ENCODE measurements around the gene GEMIN5.

GEMIN5 gene

GRCh38 chr5:154873791-154874331 lies 64.2 kb downstream of the GEMIN5 start:
- DNase-seq, result no peak

GRCh38 chr5:154871734-154872133 lies 66.3 kb downstream of the GEMIN5 start:
- DNase-seq, result no peak

GRCh38 chr5:154868702-154869101 lies 69.3 kb downstream of the GEMIN5 start:
- peak; percentile 30 for DNase-seq

- no peak for DNase-seq
Observed at GRCh38 chr5:154866841-154867240, 71.2 kb downstream of the GEMIN5 start.

- no peak for DNase-seq
Observed at GRCh38 chr5:154865466-154866184, 72.4 kb downstream of the GEMIN5 start.

GRCh38 chr5:154863291-154864080 lies 74.5 kb downstream of the GEMIN5 start:
- no peak for DNase-seq

- no peak for DNase-seq
Observed at GRCh38 chr5:154862766-154863165, 75.2 kb downstream of the GEMIN5 start.

- no peak for DNase-seq
Observed at GRCh38 chr5:154861946-154862345, 76.1 kb downstream of the GEMIN5 start.

- no peak for DNase-seq
Observed at GRCh38 chr5:154860765-154861164, 77.2 kb downstream of the GEMIN5 start.

- no peak for DNase-seq
Observed at GRCh38 chr5:154860123-154860522, 77.9 kb downstream of the GEMIN5 start.

GRCh38 chr5:154858972-154859871 lies 78.8 kb downstream of the GEMIN5 start:
- DNase-seq, result peak; percentile 22

- DNase-seq, result peak; percentile 100
Observed at GRCh38 chr5:154858297-154858971, 79.6 kb downstream of the GEMIN5 start, which contains the start of gene CNOT8. TSS of gene CNOT8 (plus strand) at chr5:154858627. CDS start at chr5:154863279, 4,652 bp downstream.

- DNase-seq, result peak; percentile 100
Observed at GRCh38 chr5:154857530-154858296, 80.3 kb downstream of the GEMIN5 start.

- DNase-seq, result no peak
Observed at GRCh38 chr5:154851351-154851750, 86.7 kb downstream of the GEMIN5 start.

- DNase-seq, result peak; percentile 73
Observed at GRCh38 chr5:154850255-154851062, 87.6 kb downstream of the GEMIN5 start, which contains the start of gene FAXDC2. TSS of gene FAXDC2 (minus strand) at chr5:154850603. CDS start at chr5:154838178, 12,425 bp downstream.

GRCh38 chr5:154849791-154850201 lies 88.2 kb downstream of the GEMIN5 start:
- peak; percentile 19 for DNase-seq

- DNase-seq, result no peak
Observed at GRCh38 chr5:154849264-154849785, 88.7 kb downstream of the GEMIN5 start.

- DNase-seq, result no peak
Observed at GRCh38 chr5:154844809-154845208, 93.2 kb downstream of the GEMIN5 start.

- no peak for DNase-seq
Observed at GRCh38 chr5:154842689-154843530, 95.1 kb downstream of the GEMIN5 start.

All from retina (tissue), 1 donor.